K562 (cell line): ENCODE data around the gene TBX1. TPM values are rescaled to one million over a fixed set of nuclear protein-coding genes. Genes with fewer than 3 reads are reported as not detected.
A peak's percentile ranks its signal among the peaks of the same experiment; 100 is the strongest.

ENCODE experiments used
- BMI1 ChIP-seq: fragments of 150-350 bp; IDR thresholded peaks from 2 replicates; pipeline ENCODE4 v1.6.1; 2014; ENCODE audit warnings: low read length
- BRCA1 ChIP-seq, 2 experiments: fragments of 450-650 bp in 1 of 2; sonication (generic) in 1 of 2; formaldehyde crosslinking in 1 of 2; IDR thresholded peaks; 2 replicates each; pipeline versions ENCODE4 v1.5.0 to v1.6.1; 2017 to 2020; ENCODE audit warnings: mild to moderate bottlenecking in 1 of 2, missing genetic modification reagents in 1 of 2
- COPS2 ChIP-seq: fragments of 450-650 bp; conservative IDR thresholded peaks from 2 replicates; pipeline ENCODE4 v1.6.1; 2016; ENCODE audit warnings: mild to moderate bottlenecking, moderate library complexity
- CSDE1 ChIP-seq, 2 experiments: fragments of 450-650 bp; IDR thresholded peaks; 2 replicates each; pipeline ENCODE4 v1.6.1; 2016; ENCODE audit warnings: mild to moderate bottlenecking in 1 of 2
- EGR1 ChIP-seq: fragments of 450-650 bp; conservative IDR thresholded peaks from 2 replicates; pipeline ENCODE4 v1.6.1; 2017; ENCODE audit warnings: mild to moderate bottlenecking
- IRF2 ChIP-seq: sonication (generic); formaldehyde crosslinking; IDR thresholded peaks from 2 replicates; pipeline ENCODE4 v1.8.1; 2022; ENCODE audit warnings: mild to moderate bottlenecking, missing genetic modification reagents
- KAT2B ChIP-seq: IDR thresholded peaks from one replicate; pipeline ENCODE4 v1.6.1; 2012; ENCODE audit warnings: low read depth, mild to moderate bottlenecking, control low read depth, inconsistent platforms, low read length, moderate library complexity
- MEF2D ChIP-seq: conservative IDR thresholded peaks from 2 replicates; pipeline ENCODE4 v1.6.1; 2016; ENCODE audit warnings: low read depth, missing genetic modification characterization, missing compliant biosample characterization
- NCOA4 ChIP-seq: fragments of 450-650 bp; IDR thresholded peaks from 2 replicates; pipeline ENCODE4 v1.6.1; 2018; ENCODE audit warnings: mild to moderate bottlenecking; ENCODE audit not compliant: partially characterized antibody
- PHB ChIP-seq: fragments of 250-450 bp; sonication (Bioruptor Pico); IDR thresholded peaks from 2 replicates; pipeline ENCODE4 v1.5.0; 2021
- RB1 ChIP-seq: fragments of 450-650 bp; IDR thresholded peaks from 2 replicates; pipeline ENCODE4 v1.6.1; 2017; ENCODE audit warnings: low read depth, mild to moderate bottlenecking
- TAL1 ChIP-seq: fragments of 450-650 bp; IDR thresholded peaks from 2 replicates; pipeline ENCODE4 v1.6.1; 2016; ENCODE audit warnings: mild to moderate bottlenecking
- XRCC3 ChIP-seq: fragments of 450-650 bp; IDR thresholded peaks from 2 replicates; pipeline ENCODE4 v1.6.1; 2017; ENCODE audit warnings: mild to moderate bottlenecking, moderate library complexity
- ZC3H11A ChIP-seq: IDR thresholded peaks from 2 replicates; pipeline ENCODE4 v1.6.1; 2012; ENCODE audit warnings: low read depth, low read length, improper control_type of control experiment
- ZFP1 ChIP-seq: fragments of 450-650 bp; formaldehyde crosslinking; IDR thresholded peaks from 2 replicates; pipeline ENCODE4 v1.4.0; 2020; ENCODE audit warnings: mild to moderate bottlenecking, mixed read lengths
- ZNF239 ChIP-seq: fragments of 250-450 bp; sonication (Bioruptor Pico); IDR thresholded peaks from 2 replicates; pipeline ENCODE4 v1.4.0; 2020; ENCODE audit warnings: mild to moderate bottlenecking
- ZNF408 ChIP-seq: fragments of 250-450 bp; sonication (Bioruptor Pico); IDR thresholded peaks from 2 replicates; pipeline ENCODE4 v1.4.0; 2020; ENCODE audit warnings: low read depth, mild to moderate bottlenecking, moderate library complexity
- ZNF431 ChIP-seq: sonication (generic); formaldehyde crosslinking; IDR thresholded peaks from 2 replicates; pipeline ENCODE4 v1.8.0; 2022; ENCODE audit warnings: mild to moderate bottlenecking, missing genetic modification reagents
- ZNF644 ChIP-seq: fragments of 200-800 bp; sonication (Bioruptor generic); IDR thresholded peaks from 2 replicates; pipeline ENCODE4 v1.6.1; 2016; ENCODE audit warnings: low read depth, missing genetic modification characterization, missing compliant biosample characterization
- polyA plus RNA-seq, 8 experiments: library from polyadenylated mRNA; depleted of rRNA in 4 of 8; stranded (reverse) in 5 of 8; unstranded in 3 of 8; fragments of >200 nt; fragmentation: Nextera tagmentation in 2 of 8; fragmentation: Illumina TruSeq in 1 of 8; extraction: Ambion mirVana in 2 of 8; extraction: Trizol in 1 of 8; gene quantifications; 2 replicates each; pipeline versions ENCODE4 v1.2.1 to v1.2.3, GENCODE V29; 2011 to 2014; ENCODE audit warnings: inconsistent platforms in 1 of 8, missing spikeins in 1 of 8
- total RNA-seq, 7 experiments: library from RNA; depleted of rRNA in 6 of 7; stranded (reverse); fragments of >200 nt in 6 of 7; fragmentation: Illumina TruSeq in 2 of 7; extraction: Trizol in 2 of 7; gene quantifications; 2 replicates each; pipeline versions ENCODE4 v1.2.1 to v1.2.3, GENCODE V29; 2011 to 2021; ENCODE audit warnings: low replicate concordance in 1 of 7
- TF ChIP-seq, protein P1 (sequence below): fragments of 450-650 bp; IDR thresholded peaks from 2 replicates; pipeline ENCODE4 v1.6.1; 2018; ENCODE audit warnings: mild to moderate bottlenecking, low read depth; ENCODE audit not compliant: partially characterized antibody
- TF ChIP-seq, protein P2 (sequence below): fragments of 450-650 bp; conservative IDR thresholded peaks from 2 replicates; pipeline ENCODE4 v1.6.1; 2016; ENCODE audit warnings: missing genetic modification characterization, low read depth, mild to moderate bottlenecking, missing compliant biosample characterization, moderate library complexity
- TF ChIP-seq, protein P3 (sequence below), 3 experiments: fragments of 200-800 bp in 1 of 3; fragments of 250-450 bp in 1 of 3; fragments of 450-650 bp in 1 of 3; sonication (Bioruptor Pico) in 1 of 3; sonication (Bioruptor generic) in 1 of 3; formaldehyde crosslinking in 1 of 3; IDR thresholded peaks; 2 replicates each; pipeline versions ENCODE4 v1.6.1 to v1.8.0; 2016 to 2022; ENCODE audit warnings: mild to moderate bottlenecking in 2 of 3, missing genetic modification characterization in 2 of 3, missing compliant biosample characterization in 1 of 3, moderate library complexity in 1 of 3
- TF ChIP-seq, protein P4 (sequence below): sonication (generic); formaldehyde crosslinking; IDR thresholded peaks from 2 replicates; pipeline ENCODE4 v1.9.0; 2022; ENCODE audit warnings: mild to moderate bottlenecking, missing genetic modification reagents

TBX1 gene
- total and polyA plus RNA-seq, 9 of the 15 experiments (the other 6 are each of a cell fraction or from before 2014, with no cell fraction given) = 0.07 to 35.0 (median 3.9) TPM

DNA sequence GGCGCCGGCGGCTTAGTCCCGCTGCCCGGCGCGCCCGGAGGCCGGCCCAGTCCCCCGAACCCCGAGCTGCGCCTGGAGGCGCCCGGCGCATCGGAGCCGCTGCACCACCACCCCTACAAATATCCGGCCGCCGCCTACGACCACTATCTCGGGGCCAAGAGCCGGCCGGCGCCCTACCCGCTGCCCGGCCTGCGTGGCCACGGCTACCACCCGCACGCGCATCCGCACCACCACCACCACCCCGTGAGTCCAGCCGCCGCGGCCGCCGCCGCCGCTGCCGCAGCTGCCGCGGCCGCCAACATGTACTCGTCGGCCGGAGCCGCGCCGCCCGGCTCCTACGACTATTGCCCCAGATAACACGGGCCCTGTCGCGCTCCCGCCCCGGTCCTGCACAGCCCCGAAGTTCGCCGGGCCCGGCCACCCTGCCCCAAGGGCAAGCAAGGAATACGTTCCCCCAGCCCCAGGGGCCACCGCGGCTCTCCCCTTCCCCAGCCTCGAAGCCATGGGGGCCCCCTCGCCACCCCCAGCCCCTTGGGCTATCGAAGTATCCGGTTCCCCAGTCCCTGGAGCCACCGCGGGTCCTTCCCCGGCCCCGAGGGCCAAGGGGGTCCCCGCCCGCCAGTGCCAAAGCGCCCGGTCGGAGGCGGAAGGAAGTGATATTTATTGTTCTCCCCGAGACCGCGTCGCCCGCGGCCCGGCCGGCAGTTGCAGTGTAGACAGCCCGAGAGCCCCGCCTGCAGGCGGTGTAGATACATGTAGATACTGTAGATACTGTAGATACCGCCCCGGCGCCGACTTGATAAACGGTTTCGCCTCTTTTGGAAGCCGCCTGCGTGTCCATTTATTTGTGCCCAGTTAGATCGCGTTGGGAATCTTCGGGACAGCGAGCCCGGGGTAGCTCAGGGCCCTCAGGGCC is 6.2 kb downstream of the TBX1 start (continued):
- TF ChIP-seq COPS2 (no peak), ZC3H11A (0 out of 2 replicates have a peak, but pooled peaks have one; percentile 26), MEF2D (tag) (no peak), ZFP1 (no peak), ZNF239 (CRISPR knock-in tag) (no peak), IRF2 (CRISPR knock-in tag) (no peak), TAL1 (no peak), BRCA1 (IDR thresholded peaks at IDR 0.05) (no peak), BRCA1 (CRISPR knock-in tag; IDR thresholded peaks at IDR 0.05) (no peak), NCOA4 (no peak), RB1 (peak; percentile 55; the same call in 1 of the 2 replicates), ZNF408 (no peak), EGR1 (no peak), ZNF431 (CRISPR knock-in tag) (no peak), ZNF644 (tag) (no peak), CSDE1 (IDR thresholded peaks at IDR 0.05) (no peak), KAT2B (no peak), PHB (CRISPR knock-in tag) (no peak), BMI1 (no peak), XRCC3 (no peak)
- TF ChIP-seq, protein P1, sequence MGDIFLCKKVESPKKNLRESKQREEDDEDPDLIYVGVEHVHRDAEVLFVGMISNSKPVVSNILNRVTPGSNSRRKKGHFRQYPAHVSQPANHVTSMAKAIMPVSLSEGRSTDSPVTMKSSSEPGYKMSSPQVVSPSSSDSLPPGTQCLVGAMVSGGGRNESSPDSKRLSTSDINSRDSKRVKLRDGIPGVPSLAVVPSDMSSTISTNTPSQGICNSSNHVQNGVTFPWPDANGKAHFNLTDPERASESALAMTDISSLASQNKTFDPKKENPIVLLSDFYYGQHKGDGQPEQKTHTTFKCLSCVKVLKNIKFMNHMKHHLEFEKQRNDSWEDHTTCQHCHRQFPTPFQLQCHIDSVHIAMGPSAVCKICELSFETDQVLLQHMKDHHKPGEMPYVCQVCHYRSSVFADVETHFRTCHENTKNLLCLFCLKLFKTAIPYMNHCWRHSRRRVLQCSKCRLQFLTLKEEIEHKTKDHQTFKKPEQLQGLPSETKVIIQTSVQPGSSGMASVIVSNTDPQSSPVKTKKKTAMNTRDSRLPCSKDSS = no peak
- TF ChIP-seq, protein P2, sequence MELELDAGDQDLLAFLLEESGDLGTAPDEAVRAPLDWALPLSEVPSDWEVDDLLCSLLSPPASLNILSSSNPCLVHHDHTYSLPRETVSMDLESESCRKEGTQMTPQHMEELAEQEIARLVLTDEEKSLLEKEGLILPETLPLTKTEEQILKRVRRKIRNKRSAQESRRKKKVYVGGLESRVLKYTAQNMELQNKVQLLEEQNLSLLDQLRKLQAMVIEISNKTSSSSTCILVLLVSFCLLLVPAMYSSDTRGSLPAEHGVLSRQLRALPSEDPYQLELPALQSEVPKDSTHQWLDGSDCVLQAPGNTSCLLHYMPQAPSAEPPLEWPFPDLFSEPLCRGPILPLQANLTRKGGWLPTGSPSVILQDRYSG (tag) = no peak
- TF ChIP-seq, protein P3, sequence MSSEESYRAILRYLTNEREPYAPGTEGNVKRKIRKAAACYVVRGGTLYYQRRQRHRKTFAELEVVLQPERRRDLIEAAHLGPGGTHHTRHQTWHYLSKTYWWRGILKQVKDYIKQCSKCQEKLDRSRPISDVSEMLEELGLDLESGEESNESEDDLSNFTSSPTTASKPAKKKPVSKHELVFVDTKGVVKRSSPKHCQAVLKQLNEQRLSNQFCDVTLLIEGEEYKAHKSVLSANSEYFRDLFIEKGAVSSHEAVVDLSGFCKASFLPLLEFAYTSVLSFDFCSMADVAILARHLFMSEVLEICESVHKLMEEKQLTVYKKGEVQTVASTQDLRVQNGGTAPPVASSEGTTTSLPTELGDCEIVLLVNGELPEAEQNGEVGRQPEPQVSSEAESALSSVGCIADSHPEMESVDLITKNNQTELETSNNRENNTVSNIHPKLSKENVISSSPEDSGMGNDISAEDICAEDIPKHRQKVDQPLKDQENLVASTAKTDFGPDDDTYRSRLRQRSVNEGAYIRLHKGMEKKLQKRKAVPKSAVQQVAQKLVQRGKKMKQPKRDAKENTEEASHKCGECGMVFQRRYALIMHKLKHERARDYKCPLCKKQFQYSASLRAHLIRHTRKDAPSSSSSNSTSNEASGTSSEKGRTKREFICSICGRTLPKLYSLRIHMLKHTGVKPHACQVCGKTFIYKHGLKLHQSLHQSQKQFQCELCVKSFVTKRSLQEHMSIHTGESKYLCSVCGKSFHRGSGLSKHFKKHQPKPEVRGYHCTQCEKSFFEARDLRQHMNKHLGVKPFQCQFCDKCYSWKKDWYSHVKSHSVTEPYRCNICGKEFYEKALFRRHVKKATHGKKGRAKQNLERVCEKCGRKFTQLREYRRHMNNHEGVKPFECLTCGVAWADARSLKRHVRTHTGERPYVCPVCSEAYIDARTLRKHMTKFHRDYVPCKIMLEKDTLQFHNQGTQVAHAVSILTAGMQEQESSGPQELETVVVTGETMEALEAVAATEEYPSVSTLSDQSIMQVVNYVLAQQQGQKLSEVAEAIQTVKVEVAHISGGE (CRISPR knock-in tag; IDR thresholded peaks at IDR 0.05) = peak in 2 of 3 experiments; percentile 61 to 82; a peak in 3 of 6 replicates
- TF ChIP-seq, protein P4, sequence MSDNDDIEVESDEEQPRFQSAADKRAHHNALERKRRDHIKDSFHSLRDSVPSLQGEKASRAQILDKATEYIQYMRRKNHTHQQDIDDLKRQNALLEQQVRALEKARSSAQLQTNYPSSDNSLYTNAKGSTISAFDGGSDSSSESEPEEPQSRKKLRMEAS (CRISPR knock-in tag) = no peak
